HG03097 (cell line): ENCODE measurements around the gene OTOG.

Experiments used
- ATAC-seq: cut with Tn5 transposase; IDR thresholded peaks from one replicate; pipeline ENCODE4 v1.9.1; 2021; ENCODE audit not compliant: unreplicated experiment, low FRiP score

OTOG gene, protein sequence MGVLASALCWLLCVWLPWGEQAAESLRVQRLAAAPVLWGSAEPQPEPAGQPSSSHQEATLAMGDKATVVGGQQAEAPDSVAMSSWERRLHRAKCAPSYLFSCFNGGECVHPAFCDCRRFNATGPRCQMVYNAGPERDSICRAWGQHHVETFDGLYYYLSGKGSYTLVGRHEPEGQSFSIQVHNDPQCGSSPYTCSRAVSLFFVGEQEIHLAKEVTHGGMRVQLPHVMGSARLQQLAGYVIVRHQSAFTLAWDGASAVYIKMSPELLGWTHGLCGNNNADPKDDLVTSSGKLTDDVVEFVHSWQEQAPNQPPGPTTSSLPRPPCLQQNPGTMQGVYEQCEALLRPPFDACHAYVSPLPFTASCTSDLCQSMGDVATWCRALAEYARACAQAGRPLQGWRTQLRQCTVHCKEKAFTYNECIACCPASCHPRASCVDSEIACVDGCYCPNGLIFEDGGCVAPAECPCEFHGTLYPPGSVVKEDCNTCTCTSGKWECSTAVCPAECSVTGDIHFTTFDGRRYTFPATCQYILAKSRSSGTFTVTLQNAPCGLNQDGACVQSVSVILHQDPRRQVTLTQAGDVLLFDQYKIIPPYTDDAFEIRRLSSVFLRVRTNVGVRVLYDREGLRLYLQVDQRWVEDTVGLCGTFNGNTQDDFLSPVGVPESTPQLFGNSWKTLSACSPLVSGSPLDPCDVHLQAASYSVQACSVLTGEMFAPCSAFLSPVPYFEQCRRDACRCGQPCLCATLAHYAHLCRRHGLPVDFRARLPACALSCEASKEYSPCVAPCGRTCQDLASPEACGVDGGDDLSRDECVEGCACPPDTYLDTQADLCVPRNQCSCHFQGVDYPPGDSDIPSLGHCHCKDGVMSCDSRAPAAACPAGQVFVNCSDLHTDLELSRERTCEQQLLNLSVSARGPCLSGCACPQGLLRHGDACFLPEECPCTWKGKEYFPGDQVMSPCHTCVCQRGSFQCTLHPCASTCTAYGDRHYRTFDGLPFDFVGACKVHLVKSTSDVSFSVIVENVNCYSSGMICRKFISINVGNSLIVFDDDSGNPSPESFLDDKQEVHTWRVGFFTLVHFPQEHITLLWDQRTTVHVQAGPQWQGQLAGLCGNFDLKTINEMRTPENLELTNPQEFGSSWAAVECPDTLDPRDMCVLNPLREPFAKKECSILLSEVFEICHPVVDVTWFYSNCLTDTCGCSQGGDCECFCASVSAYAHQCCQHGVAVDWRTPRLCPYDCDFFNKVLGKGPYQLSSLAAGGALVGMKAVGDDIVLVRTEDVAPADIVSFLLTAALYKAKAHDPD (N-terminal part only)

GRCh38 chr11:17547051-17547577 lies at the start of gene OTOG:
OTOG (plus strand) TSS chr11:17547259; CDS start chr11:17547373, 114 bp downstream.
- ATAC-seq = no peak

GRCh38 chr11:17498058-17498457 lies 49.0 kb upstream of the OTOG start:
- ATAC-seq = no peak

- ATAC-seq = no peak
Observed at GRCh38 chr11:17498475-17498874, 48.6 kb upstream of the OTOG start.

GRCh38 chr11:17500673-17501072 lies 46.4 kb upstream of the OTOG start:
- no peak for ATAC-seq

GRCh38 chr11:17502630-17503029 lies 44.4 kb upstream of the OTOG start:
- ATAC-seq = no peak

DNA sequence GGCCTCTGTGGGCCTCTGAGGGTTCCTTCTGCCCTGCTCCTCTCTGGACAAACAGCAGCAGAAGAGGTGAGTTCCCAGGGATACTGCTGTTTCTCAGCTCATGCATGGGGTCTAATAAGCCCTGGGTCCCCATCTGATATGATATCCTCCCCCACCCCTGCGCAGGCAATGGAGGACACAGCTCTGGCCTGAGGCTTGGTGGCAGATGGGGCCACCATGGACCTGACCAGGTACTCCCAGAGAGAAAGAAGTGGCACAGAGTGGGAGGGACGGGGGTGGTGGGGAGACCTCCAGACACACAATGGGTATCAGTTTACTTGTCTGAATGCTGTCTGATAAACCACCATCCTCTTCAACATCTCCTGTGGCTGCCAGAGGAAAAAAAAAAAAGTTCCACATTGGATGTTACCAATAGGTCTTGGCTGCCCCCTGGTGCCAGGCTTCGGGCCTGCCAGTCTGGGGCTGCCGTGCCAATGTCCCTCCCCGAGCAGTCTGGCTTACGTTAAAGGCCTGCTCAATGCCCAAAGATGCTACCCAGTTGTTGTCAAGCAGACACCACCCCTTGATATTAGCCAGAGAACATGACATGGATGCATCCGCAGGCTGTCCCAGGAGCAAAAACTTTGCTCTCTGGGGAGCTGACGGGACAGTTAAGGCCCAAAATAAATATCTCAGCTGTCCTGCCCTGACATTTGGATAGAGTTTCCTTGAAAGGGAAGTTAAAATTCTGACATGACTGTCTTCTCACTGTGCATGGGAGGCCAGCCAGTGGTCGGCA lies 42.5 kb upstream of the OTOG start:
- no peak for ATAC-seq

DNA sequence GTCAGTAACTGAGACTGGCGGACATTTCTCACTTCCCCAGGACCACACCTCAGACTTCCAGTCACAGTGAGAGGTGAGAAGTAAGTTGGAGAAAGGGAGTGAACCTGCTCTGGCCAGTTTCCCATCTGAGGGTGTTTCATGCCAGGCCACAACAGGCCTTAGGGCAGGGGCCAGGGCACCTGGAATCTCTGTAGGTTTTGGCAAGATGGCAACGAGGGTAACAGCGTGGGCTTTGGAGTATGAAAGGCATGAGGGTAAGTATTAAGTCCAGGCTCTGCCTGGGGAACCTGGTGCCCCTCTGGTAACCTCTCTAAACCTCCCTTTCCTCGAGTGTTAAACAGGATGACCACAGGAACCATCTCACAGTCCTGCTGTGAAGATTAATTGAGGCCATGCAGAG lies 41.9 kb upstream of the OTOG start:
- no peak for ATAC-seq

DNA sequence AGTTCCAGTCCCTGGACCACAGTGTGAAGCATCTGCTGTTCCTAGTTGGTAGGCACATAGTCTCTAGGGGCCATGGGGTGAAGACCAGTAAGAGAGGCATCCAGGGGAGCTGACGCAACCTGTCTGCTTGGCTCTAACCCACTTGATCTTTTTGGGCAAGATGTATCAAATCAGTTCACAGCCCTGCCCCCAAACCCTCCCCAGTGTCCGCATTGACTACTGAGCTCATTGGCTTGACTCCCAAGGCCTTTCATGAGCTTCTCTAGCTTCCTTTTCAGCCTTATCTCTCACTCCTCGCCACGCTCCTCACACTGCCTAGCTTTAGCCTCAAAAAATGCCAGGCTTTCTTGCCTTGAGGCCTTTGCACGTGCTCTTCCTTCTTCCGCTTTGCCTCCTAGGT lies 40.7 kb upstream of the OTOG start:
- no peak for ATAC-seq

- no peak for ATAC-seq
Observed at GRCh38 chr11:17506942-17507341, 40.1 kb upstream of the OTOG start.

GRCh38 chr11:17507773-17508172 lies 39.3 kb upstream of the OTOG start:
- ATAC-seq = no peak

GRCh38 chr11:17508306-17508705 lies 38.8 kb upstream of the OTOG start:
- ATAC-seq = no peak

- no peak for ATAC-seq
Observed at GRCh38 chr11:17508791-17509190, 38.3 kb upstream of the OTOG start.

GRCh38 chr11:17510507-17511206 lies 36.4 kb upstream of the OTOG start:
- no peak for ATAC-seq

- no peak for ATAC-seq
Observed at GRCh38 chr11:17511571-17511970, 35.5 kb upstream of the OTOG start.

GRCh38 chr11:17512101-17512500 lies 35.0 kb upstream of the OTOG start:
- no peak for ATAC-seq

DNA sequence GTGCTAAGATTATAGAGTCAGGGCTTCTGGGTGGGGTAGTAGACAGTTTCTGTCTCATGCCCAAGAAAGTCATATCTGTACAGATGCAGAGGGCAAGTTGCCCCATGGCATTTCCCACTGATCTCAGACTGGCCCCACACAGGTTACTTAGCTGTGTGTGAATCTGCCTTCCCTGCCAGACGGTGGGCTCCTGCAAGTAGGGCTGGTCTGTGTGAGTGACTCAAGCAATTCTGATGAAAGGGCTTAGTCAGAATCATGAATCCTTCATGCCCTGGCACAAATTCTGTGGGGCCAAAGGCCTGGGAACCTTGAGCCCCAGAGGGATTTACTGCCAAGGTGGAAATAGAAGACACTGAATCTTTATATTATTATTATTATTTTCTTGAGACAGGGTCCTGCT lies 33.2 kb upstream of the OTOG start:
- ATAC-seq = no peak

DNA sequence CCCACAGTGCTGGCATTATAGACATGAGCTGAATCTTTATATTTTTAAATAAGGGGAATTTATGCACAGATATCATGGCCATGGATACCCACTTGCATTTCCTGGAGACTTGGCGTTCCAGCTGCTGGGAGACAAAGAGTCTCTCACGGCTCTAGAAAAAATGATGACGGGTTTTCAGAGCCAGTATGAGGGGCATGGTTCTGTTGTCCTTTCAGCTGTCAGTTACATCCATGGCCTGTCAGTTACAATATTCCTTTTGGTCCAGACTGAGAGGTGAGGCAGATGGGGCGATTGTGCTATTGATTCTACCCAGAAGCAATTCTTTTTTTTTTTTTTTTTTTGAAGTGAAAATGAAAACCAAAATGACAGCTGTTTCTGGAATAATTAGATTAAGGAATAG lies 32.6 kb upstream of the OTOG start:
- no peak for ATAC-seq

- ATAC-seq = no peak
Observed at GRCh38 chr11:17515443-17516176, 31.4 kb upstream of the OTOG start.
